ENCODE results near the gene RBMS3.
"Not testable (repeated sequence)": the region's sequence is repeated elsewhere in the genome, so short reads cannot be mapped to it uniquely, and the experiment has no call there.

The RBMS3 gene

GRCh38 chr3:29758108-29758433, 477.2 kb downstream of the RBMS3 start:
- DNase-seq: no peak

GRCh38 chr3:29758434-29759322, 477.8 kb downstream of the RBMS3 start:
- no peak for DNase-seq

- peak; percentile 58 for DNase-seq
These were observed 478.7 kb downstream of the RBMS3 start for GRCh38 chr3:29759411-29760225.

GRCh38 chr3:29760226-29760685, 479.4 kb downstream of the RBMS3 start:
- DNase-seq: no peak

- DNase-seq: no peak
These were observed 480.6 kb downstream of the RBMS3 start for GRCh38 chr3:29761517-29761916.

- DNase-seq: no peak
These were observed 482.2 kb downstream of the RBMS3 start for GRCh38 chr3:29763115-29763514.

GRCh38 chr3:29764041-29764440, 483.2 kb downstream of the RBMS3 start:
- peak; percentile 7 for DNase-seq

- DNase-seq: peak; percentile 34
These were observed 483.9 kb downstream of the RBMS3 start for GRCh38 chr3:29764603-29765254.

GRCh38 chr3:29771602-29772001, 490.7 kb downstream of the RBMS3 start:
- no peak for DNase-seq

GRCh38 chr3:29772436-29772835, 491.6 kb downstream of the RBMS3 start:
- DNase-seq: no peak

GRCh38 chr3:29773481-29773880, 492.6 kb downstream of the RBMS3 start:
- DNase-seq: no peak

- no peak for DNase-seq
These were observed 494.5 kb downstream of the RBMS3 start for GRCh38 chr3:29775340-29775739.

- DNase-seq: no peak
These were observed 497.0 kb downstream of the RBMS3 start for GRCh38 chr3:29777869-29778268.

- no peak for DNase-seq
These were observed 508.8 kb downstream of the RBMS3 start for GRCh38 chr3:29789686-29790085.

GRCh38 chr3:29796808-29797207, 515.9 kb downstream of the RBMS3 start:
- DNase-seq: no peak

GRCh38 chr3:29802057-29802456, 521.2 kb downstream of the RBMS3 start:
- DNase-seq: no peak

GRCh38 chr3:29804044-29804443, 523.2 kb downstream of the RBMS3 start:
- DNase-seq: no peak

GRCh38 chr3:29805757-29806156, 524.9 kb downstream of the RBMS3 start:
- DNase-seq: no peak

GRCh38 chr3:29808324-29808723, 527.5 kb downstream of the RBMS3 start:
- not testable (repeated sequence) for DNase-seq

GRCh38 chr3:29822071-29822470, 541.2 kb downstream of the RBMS3 start:
- DNase-seq: no peak

- DNase-seq: no peak
These were observed 542.4 kb downstream of the RBMS3 start for GRCh38 chr3:29823233-29823632.

GRCh38 chr3:29826712-29827111, 545.8 kb downstream of the RBMS3 start:
- DNase-seq: no peak

- DNase-seq: no peak
These were observed 546.9 kb downstream of the RBMS3 start for GRCh38 chr3:29827756-29828155.

- no peak for DNase-seq
These were observed 548.5 kb downstream of the RBMS3 start for GRCh38 chr3:29829340-29829739.

Measured in NCI-H1092 treated with DMSO at 0.1 percent for 48 hours (cell line).